Stimulated activated naive B cell treated with anti-CD40 and anti-IgM and Interleukin-4, amounts not matched to agents 10 μg/mL and 1 μg/mL and 100 μg/mL, for 72 hours (primary cell): ENCODE measurements around the gene MTMR2.

ENCODE experiments used
- ATAC-seq, 2 donors: fragments of 150-1000 bp; cut with Tn5 transposase; replicated peaks; 2 replicates each; pipeline ENCODE4 v1.10.0; 2021; ENCODE audit warnings: moderate library complexity in 1 of 2
- DNase-seq: peaks from one replicate; pipeline ENCODE4 v3.0.0; 2021
- H3K27ac Mint-ChIP-seq: one replicate; pipeline ENCODE4 v1.8.0; 2022; ENCODE audit warnings: mild to moderate bottlenecking, mixed read lengths
- H3K27me3 Mint-ChIP-seq, 2 donors: one replicate each; pipeline ENCODE4 v1.8.0; 2022; ENCODE audit warnings: mixed read lengths in 2 of 2
- H3K36me3 Mint-ChIP-seq, 2 donors: one replicate each; pipeline ENCODE4 v1.8.0; 2022; ENCODE audit warnings: mixed read lengths in 2 of 2, mild to moderate bottlenecking in 1 of 2
- H3K4me1 Mint-ChIP-seq, 2 donors: one replicate each; pipeline ENCODE4 v1.8.0; 2022; ENCODE audit warnings: mixed read lengths in 2 of 2, mild to moderate bottlenecking in 1 of 2
- H3K4me3 Mint-ChIP-seq, 2 donors: one replicate each; pipeline ENCODE4 v1.8.0; 2022; ENCODE audit warnings: mild to moderate bottlenecking in 2 of 2, mixed read lengths in 2 of 2, moderate library complexity in 1 of 2
- H3K9me3 Mint-ChIP-seq, 2 donors: one replicate each; pipeline ENCODE4 v1.8.0; 2022; ENCODE audit warnings: mixed read lengths in 2 of 2, mild to moderate bottlenecking in 1 of 2

The MTMR2 gene

GRCh38 chr11:95912902-95913560 is 10.9 kb downstream of the MTMR2 start:
- Mint-ChIP-seq H3K4me1 (peaks cover 12 to 17% of the 10 kb centered on the region in 2 donors), H3K36me3 (peaks cover 2 to 3% of the 10 kb centered on the region in 2 donors)
- no peak for ATAC-seq

GRCh38 chr11:95911369-95911759 is 12.5 kb downstream of the MTMR2 start:
- Mint-ChIP-seq H3K9me3 (no peaks in the 10 kb centered on the region), H3K4me1 (peaks cover 17 to 24% of the 10 kb centered on the region in 2 donors), H3K27ac (no peak overlapping the region), H3K36me3 (peaks cover 3 to 4% of the 10 kb centered on the region in 2 donors), H3K27me3 (no peaks in the 10 kb centered on the region), H3K4me3 (no peak overlapping the region)
- ATAC-seq (no peak), DNase-seq (no peak)

More at GRCh38 chr11:95912902-95913560, 10.9 kb downstream of the MTMR2 start:
- no peaks in the 10 kb centered on the region for H3K27me3 Mint-ChIP-seq
- no peaks in the 10 kb centered on the region for H3K9me3 Mint-ChIP-seq
- no peak overlapping the region for H3K27ac Mint-ChIP-seq
- H3K4me3 Mint-ChIP-seq: no peak overlapping the region
- DNase-seq: no peak

- no peak overlapping the region for H3K27ac Mint-ChIP-seq
Measured at GRCh38 chr11:95910638-95911368, 13.1 kb downstream of the MTMR2 start.

GRCh38 chr11:95908826-95909225 is 15.1 kb downstream of the MTMR2 start:
- peaks cover 9 to 20% of the 10 kb centered on the region in 2 donors for H3K4me1 Mint-ChIP-seq
- peaks cover 3% of the 10 kb centered on the region in 2 donors for H3K36me3 Mint-ChIP-seq
- no peak overlapping the region for H3K27ac Mint-ChIP-seq
- no peaks in the 10 kb centered on the region for H3K9me3 Mint-ChIP-seq
- ATAC-seq (no peak), DNase-seq (no peak)
- H3K4me3 Mint-ChIP-seq: no peak overlapping the region
- H3K27me3 Mint-ChIP-seq: no peaks in the 10 kb centered on the region

More at GRCh38 chr11:95910638-95911368, 13.1 kb downstream of the MTMR2 start:
- Mint-ChIP-seq H3K36me3 (peaks cover 3 to 4% of the 10 kb centered on the region in 2 donors), H3K4me1 (peaks cover 14 to 26% of the 10 kb centered on the region in 2 donors), H3K9me3 (no peaks in the 10 kb centered on the region), H3K4me3 (no peak overlapping the region), H3K27me3 (no peaks in the 10 kb centered on the region)
- ATAC-seq (no peak), DNase-seq (no peak)

- H3K9me3 Mint-ChIP-seq: no peaks in the 10 kb centered on the region
- no peak overlapping the region for H3K4me3 Mint-ChIP-seq
- H3K4me1 Mint-ChIP-seq: peaks cover 5 to 14% of the 10 kb centered on the region in 2 donors
- no peak for DNase-seq
- H3K27me3 Mint-ChIP-seq: no peaks in the 10 kb centered on the region
- H3K36me3 Mint-ChIP-seq: peaks cover 3% of the 10 kb centered on the region in 2 donors
- ATAC-seq: no peak
- no peak overlapping the region for H3K27ac Mint-ChIP-seq
Measured at GRCh38 chr11:95907476-95907875, 16.4 kb downstream of the MTMR2 start.

- Mint-ChIP-seq H3K4me3 (no peak overlapping the region), H3K27me3 (no peaks in the 10 kb centered on the region), H3K27ac (no peak overlapping the region), H3K9me3 (no peaks in the 10 kb centered on the region), H3K4me1 (peaks cover 5 to 9% of the 10 kb centered on the region in 2 donors), H3K36me3 (peaks cover 0 to 3% of the 10 kb centered on the region in 2 donors)
- no peak for ATAC-seq
- no peak for DNase-seq
Measured at GRCh38 chr11:95904009-95904650, 19.8 kb downstream of the MTMR2 start.

- DNase-seq (no peak), ATAC-seq (no peak)
- Mint-ChIP-seq H3K27ac (no peak overlapping the region), H3K4me1 (peaks cover 3 to 9% of the 10 kb centered on the region in 2 donors), H3K36me3 (no peaks in the 10 kb centered on the region), H3K9me3 (no peaks in the 10 kb centered on the region), H3K4me3 (no peak overlapping the region), H3K27me3 (no peaks in the 10 kb centered on the region)
Measured at GRCh38 chr11:95898782-95899181, 25.1 kb downstream of the MTMR2 start.

GRCh38 chr11:95897731-95898130 is 26.2 kb downstream of the MTMR2 start:
- DNase-seq (no peak), ATAC-seq (no peak)
- Mint-ChIP-seq H3K4me1 (peaks cover 3 to 9% of the 10 kb centered on the region in 2 donors), H3K27me3 (no peaks in the 10 kb centered on the region), H3K27ac (no peak overlapping the region), H3K9me3 (no peaks in the 10 kb centered on the region), H3K36me3 (no peaks in the 10 kb centered on the region), H3K4me3 (no peak overlapping the region)

- no peaks in the 10 kb centered on the region for H3K36me3 Mint-ChIP-seq
- no peaks in the 10 kb centered on the region for H3K9me3 Mint-ChIP-seq
- H3K4me1 Mint-ChIP-seq: peaks cover 3 to 9% of the 10 kb centered on the region in 2 donors
- ATAC-seq (no peak), DNase-seq (no peak)
- no peak overlapping the region for H3K4me3 Mint-ChIP-seq
- no peaks in the 10 kb centered on the region for H3K27me3 Mint-ChIP-seq
- no peak overlapping the region for H3K27ac Mint-ChIP-seq
Measured at GRCh38 chr11:95895815-95896214, 28.1 kb downstream of the MTMR2 start.

GRCh38 chr11:95892892-95893570 is 30.9 kb downstream of the MTMR2 start:
- Mint-ChIP-seq H3K9me3 (no peaks in the 10 kb centered on the region), H3K4me3 (no peak overlapping the region), H3K27me3 (no peaks in the 10 kb centered on the region), H3K27ac (no peak overlapping the region), H3K36me3 (peaks cover 0 to 4% of the 10 kb centered on the region in 2 donors), H3K4me1 (peaks cover 6 to 9% of the 10 kb centered on the region in 2 donors)
- no peak for ATAC-seq
- DNase-seq: no peak

GRCh38 chr11:95892492-95892891 is 31.4 kb downstream of the MTMR2 start:
- no peaks in the 10 kb centered on the region for H3K9me3 Mint-ChIP-seq
- peaks cover 0 to 4% of the 10 kb centered on the region in 2 donors for H3K36me3 Mint-ChIP-seq
- no peak overlapping the region for H3K4me3 Mint-ChIP-seq
- no peak overlapping the region for H3K27ac Mint-ChIP-seq
- no peak for DNase-seq
- H3K27me3 Mint-ChIP-seq: no peaks in the 10 kb centered on the region
- H3K4me1 Mint-ChIP-seq: peaks cover 6 to 9% of the 10 kb centered on the region in 2 donors
- ATAC-seq: no peak

GRCh38 chr11:95891423-95892170 is 32.3 kb downstream of the MTMR2 start:
- ATAC-seq (peak; percentile 81 to 84), DNase-seq (no peak)
- Mint-ChIP-seq H3K4me1 (peaks cover 6 to 9% of the 10 kb centered on the region in 2 donors), H3K27me3 (no peaks in the 10 kb centered on the region), H3K4me3 (no peak overlapping the region), H3K27ac (no peak overlapping the region), H3K9me3 (no peaks in the 10 kb centered on the region), H3K36me3 (peaks cover 0 to 4% of the 10 kb centered on the region in 2 donors)

- Mint-ChIP-seq H3K9me3 (no peaks in the 10 kb centered on the region), H3K27ac (no peak overlapping the region), H3K36me3 (peaks cover 4 to 16% of the 10 kb centered on the region in 2 donors), H3K27me3 (no peaks in the 10 kb centered on the region), H3K4me1 (peaks cover 0 to 3% of the 10 kb centered on the region in 2 donors), H3K4me3 (no peak overlapping the region)
- no peak for ATAC-seq
- DNase-seq: no peak
Measured at GRCh38 chr11:95888852-95889251, 35.1 kb downstream of the MTMR2 start.
